Stimulated activated CD4-positive, alpha-beta T cell treated with anti-CD3 and anti-CD28 coated beads, Interleukin-2, amount 100 ng/mL, for 4 hours (primary cell): ENCODE measurements around the gene SRRM4.
"Not testable (repeated sequence)": the region's sequence is repeated elsewhere in the genome, so short reads cannot be mapped to it uniquely, and the experiment has no call there.

ENCODE experiments used
- DNase-seq: peaks from one replicate; pipeline ENCODE4 v3.0.0-alpha.2; 2020; ENCODE audit warnings: low read depth

SRRM4 gene

DNA sequence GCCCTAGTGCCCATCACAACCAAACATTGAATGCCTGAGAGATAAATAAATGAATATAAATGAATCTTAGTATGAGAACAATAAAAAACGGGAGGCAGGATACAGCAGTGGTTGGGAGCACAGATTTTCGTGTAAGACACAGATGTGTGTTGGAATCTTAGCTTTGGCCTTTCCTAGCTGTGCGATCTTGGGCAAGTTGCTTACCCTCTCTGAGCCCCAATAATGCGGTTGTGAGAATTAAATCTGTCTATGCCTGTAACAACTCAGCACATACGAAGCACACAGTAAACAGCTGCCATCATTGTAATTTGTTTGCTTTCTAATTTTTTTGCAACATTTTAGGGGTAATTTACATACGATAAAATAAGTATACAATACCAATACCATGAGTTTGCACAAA is 89.8 kb downstream of the SRRM4 start:
- no peak for DNase-seq

DNA sequence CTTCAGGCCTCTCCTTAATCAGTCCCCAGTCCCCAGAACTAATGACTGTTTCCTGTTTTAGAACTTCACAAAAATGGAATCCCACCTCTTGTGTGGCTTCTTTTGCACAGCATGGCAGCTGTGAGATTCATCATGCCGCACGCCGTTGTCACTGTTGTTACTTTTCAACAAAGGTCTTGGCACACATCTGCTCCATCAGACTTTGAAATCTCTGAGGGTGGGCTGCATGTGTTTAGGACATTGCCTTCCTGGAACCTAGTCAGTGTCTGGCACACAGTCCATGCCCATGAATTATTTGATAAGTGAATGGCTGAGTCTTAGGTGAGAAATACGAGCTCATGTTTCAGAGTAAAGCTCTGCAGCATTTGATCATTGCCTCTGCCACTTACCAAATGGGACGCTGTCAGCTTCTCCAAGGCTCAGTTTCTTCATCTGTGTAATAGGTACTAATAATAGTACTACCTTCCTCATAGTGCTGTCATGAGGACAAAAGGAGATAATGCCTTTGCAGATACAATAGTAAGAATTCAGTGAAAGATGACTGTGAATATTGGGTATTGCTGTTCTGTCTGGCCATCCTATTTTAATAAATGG is 90.4 kb downstream of the SRRM4 start:
- DNase-seq = no peak

DNA sequence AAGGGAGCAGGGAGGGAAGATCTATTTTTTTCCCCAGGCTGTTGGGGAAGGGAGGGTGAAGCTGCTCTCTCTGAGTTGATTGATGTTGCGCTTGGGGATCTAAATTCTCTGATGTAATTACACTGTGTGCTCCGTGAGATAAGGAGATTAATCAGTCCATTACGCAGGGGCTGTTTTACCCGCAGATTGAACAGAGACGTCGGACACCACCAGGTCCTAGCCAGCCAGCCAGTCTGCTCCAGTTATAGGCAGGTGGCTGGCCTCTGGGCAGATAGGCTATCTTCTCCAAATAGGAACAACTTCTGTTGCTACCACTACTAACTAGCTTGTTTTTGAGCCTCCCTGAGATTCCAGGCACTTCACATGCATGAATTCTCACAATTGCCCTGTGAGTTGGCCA is 91.1 kb downstream of the SRRM4 start:
- no peak for DNase-seq

DNA sequence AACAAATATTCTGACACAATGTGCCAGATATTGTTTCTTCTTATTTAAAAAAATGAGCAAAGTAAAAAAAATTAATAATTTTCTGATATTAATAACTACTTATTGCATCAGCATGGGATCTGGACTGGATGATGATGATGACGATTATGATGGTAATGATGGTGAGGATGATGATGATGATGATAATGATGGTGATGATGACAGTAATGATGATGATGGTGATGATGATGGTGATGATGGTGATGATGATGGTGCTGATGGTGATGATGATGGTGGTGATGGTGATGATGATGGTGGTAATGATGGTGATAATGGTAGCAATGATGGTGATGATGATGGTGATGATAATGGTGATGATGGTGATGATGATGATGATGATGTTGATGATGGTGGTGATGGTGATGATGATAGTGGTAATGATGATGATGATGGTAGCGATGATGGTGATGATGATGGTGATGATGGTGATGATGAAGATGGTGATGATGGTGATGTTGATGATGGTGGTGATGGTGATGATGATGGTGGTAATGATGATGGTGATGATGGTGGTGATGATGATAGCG is 94.0 kb downstream of the SRRM4 start:
- no peak for DNase-seq

DNA sequence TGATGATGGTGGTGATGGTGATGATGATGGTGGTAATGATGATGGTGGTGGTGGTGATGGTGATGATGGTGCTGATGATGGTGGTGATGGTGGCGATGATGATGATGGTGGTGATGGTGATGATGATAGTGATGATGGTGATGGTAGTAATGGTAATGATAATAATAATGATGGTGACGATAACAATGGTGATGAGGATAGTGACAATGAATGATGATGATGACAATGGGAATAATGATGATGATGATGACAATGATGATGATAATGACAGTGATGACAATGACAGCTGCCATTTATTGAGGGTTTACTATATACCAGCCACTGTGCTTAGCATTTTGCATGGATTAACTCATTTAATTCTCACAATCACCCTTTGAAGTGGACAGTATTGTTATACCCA is 94.6 kb downstream of the SRRM4 start:
- DNase-seq = no peak

DNA sequence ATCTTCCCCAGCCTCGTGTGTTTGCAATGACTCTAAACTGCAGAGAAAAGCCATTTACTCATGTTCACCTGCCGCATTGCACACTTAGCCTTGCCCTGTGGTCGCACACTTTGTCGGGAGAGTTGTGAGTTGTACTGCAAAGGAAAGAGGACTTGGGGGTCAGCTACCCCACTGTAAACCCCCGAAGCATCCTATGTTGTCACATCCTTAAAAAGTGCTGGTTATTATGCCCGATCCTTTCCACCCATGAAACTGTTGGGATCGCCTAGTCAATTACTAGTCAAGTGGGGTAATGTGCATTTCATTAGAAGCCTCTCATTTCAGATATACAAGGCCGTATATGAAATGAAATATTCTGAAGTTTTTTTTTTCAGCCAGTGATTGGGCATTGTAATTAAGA is 98.2 kb downstream of the SRRM4 start:
- DNase-seq = no peak

DNA sequence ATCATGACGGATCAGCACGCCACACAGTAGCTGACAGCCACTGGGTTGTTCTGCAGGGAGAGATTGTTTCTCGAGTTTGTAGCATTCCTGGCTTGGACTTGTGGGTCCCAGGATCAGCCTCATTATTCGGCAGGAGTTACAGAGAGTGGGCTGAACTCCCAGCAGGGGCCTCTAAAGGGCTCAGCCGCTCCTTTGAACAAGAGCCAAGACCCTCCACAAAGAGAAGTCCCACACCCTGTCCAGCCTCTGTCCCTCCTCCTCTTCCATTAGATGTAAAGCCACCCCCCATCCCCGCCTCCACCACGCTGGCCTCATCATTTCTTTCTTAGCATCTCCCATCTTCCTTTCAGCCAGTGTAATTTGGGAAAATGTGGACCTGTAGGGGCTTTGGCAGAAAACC is 100.7 kb downstream of the SRRM4 start:
- DNase-seq = no peak

DNA sequence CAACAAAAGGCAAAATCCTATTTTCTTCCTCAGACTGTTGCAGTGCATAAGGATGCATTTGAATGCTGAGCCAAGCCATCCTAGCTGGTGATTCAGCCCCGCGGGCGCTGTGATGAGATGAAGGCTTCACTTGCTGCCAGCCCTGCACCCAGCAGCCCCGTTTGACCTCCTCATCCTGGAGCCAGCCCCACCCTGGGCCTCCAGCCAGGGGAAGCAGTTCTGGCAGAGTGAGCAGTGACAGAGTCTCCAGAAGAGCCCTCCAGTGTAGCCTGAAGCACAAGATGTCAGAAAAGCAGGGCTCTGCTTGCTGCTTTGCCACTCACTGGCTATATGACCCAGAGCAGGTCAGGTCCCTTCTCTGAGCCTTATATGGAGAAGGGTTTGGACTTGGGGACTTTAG is 101.2 kb downstream of the SRRM4 start:
- no peak for DNase-seq

DNA sequence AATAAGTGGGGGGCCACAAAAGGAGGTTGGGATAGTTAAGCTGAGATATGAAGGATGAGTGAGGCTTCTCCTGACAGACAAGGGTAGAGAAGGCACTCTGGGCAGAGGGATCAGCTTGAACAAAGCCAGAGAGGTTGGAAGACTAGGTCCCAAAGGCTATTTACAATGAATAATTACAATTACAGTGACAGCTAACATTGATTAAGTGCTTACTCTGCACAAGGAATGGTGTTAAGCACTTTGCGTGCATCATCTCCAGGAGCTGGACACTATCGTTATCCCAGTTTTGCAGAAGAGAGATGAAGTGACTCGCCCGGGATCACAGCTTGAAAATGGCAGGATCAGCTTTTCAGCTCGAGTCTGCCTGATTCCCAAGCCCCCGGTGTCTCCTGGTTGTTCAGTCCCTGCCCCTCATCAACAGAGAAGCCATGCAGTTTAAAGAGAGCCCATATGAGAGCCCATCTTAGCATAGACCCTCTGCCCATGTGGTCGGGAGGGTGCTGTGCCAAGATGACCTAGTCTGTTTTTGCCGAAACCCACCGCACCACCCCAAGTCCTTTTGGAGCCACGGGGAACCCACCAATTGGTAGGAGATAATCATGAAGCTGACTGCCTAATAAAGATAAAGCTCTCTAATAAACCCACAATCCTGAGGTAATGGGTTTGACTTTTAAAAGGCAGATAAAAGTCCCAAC is 107.5 kb downstream of the SRRM4 start:
- DNase-seq = no peak

DNA sequence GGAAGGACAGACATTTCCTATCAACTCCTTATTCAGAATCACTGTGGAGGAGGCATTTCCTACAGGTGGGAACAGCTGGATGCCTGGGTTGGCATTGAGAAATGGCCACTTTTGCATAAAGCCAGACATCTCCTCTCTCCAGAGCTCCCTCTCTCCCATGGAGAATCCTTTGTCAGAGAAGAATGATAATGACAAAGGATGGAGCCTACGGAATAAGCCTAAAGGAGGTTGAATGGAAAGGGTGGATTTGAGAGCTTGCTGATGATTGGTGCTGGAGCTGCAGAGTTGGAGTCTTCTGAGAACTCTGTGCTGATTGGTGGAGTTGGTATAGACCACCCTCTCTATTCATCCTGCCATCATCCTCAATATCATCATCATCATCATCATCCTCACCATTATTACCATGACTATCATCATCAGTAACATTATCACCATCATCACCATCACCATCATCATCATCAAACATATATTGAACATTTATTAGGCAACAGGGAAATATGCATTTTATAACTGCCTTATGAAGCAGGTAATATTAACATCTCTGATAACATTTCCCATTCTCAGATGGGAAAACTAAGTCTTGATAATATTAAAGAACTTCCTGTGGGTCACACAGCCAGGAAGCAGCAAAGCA is 108.2 kb downstream of the SRRM4 start:
- DNase-seq = no peak

DNA sequence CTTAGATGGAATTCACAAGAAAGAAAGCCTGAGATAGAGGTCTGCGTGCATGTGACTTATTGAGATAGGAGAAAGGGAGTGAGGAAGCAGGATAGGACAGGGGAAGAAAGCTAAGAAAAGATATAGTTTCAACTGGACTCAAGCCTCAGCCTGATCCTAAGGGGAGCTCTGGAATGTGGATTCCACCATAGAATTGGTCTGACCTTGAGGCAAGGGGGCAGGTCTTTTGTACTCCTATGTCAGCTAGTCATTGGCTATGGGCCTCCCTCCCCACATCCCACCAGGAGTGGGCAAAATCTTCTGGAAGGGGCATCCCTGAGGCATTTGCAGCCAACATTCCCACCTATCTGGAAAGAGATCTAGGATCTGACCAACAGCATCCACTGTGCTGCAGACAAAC is 108.9 kb downstream of the SRRM4 start:
- no peak for DNase-seq

DNA sequence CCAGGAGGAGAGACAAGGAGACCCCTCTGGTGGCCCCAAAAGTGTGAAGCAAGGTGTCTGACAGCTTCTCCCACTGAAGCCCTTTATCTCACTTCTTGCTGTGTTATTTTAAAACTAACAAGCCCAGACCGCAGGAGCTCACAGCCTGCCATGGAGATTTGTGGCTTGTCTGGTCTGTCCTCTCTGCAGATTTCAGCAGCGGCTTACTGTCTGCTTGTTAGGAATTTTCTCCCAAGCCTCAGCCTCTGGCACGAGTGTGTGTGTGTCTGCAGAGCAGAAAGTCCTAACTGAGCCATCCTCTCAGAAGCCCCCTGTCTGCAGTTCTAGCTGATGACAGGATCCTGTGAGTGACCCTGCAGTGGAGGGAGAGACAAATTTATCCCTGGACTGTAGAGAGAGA is 109.5 kb downstream of the SRRM4 start:
- no peak for DNase-seq

DNA sequence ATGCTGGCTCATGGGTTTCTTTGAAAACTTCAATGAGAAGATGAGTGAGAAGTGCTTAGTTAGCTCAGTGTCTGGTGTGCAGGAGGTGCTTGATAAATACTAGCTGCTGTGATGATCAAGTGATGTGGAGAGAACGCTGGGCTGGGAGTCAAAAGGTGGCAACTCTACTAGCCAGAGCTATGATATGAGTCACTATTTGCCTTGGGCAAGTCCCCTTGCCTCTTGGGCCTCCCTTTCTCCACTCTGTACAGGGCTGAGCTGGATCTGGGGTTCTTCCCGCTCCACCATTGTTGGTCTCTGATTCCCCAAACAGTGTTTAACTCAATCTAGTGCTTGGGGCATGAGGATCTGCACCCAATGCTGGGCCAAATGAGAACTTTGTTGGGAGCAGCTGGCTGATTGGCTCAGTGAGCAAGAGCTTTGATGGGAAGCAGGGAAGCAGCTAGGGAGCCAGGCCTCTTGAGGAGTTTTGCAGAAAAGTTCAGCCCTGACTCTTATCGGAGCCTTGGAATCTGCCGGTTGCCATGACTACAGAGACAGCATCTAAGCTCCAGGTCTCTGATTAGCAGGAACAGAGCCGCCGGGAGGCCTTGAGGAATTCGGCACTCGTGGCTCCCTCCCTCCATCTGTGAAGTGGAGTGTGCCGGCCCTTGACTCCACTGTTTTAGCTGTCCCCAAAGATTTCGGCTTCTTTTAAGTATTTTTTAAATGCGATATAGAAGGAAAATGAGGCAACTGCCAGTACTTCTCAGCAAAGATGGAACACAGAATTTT is 115.3 kb downstream of the SRRM4 start:
- DNase-seq = no peak

DNA sequence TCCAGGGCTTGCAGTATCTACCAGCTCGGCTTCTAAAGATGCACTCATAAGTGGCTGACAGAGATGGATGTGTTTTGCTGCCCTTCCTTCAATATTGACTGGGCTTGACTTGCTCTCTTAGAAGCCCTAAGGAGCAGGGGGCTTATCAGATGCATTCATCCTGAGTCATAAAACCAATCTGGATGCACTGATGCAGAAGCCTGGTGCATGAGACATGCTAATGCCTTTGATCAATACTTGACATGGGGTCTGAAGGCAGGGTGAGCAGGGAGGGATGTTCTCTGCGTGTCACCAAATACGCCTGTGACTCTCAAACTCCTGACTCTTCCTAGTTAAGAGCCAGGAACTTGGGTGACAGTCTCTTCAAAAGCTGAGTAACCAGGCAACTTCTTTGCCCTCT is 119.6 kb downstream of the SRRM4 start:
- DNase-seq = no peak

DNA sequence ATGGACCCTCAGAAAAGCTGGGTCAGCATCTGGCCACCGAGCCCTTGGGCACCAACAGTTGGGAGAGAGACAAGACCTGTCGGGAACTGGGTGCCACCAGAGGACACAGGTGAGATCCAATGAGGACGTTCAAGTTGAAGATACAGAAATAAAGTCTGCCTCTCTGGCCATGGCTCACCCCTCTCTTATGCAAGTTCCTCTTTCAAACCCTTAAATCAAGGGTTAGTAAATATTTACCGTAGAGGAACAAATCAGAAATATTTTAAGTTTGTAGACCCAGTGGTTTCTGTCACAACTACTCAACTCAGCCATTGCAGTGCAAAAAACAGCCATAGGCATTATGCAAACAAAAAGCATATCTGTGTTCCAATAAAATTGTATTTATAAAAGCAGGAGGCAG is 120.9 kb downstream of the SRRM4 start:
- DNase-seq = no peak

DNA sequence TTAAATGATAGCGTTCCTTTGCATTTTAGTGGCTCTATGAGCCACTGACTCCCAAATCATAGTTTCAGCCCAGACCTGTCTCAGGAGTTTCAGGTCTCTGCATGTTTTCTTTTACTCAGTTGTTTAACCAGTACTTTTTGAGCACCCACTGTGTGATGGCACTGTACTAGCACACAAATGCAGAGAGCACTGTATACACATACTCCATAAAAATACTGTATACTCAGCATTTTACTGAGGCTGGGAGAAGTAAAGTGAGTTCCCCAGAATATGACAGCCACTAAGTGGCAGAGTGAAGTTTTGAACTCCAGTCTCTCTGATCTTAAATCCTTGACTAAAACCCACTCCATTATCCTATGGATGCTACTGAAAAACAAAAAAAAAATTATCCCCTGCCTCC is 121.4 kb downstream of the SRRM4 start:
- no peak for DNase-seq

DNA sequence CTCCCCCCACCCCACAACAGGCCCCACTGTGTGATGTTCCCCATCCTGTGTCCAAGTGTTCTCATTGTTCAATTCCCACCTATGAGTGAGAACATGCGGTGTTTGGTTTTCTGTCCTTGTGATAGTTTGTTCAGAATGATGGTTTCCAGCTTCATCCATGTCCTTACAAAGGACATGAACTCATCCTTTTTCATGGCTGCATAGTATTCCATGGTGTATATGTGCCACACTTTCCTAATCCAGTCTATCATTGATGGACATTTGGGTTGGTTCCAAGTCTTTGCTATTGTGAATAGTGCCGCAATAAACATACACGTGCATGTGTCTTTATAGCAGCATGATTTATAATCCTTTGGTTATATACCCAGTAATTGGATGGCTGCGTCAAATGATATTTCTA is 123.6 kb downstream of the SRRM4 start:
- not testable (repeated sequence) for DNase-seq

DNA sequence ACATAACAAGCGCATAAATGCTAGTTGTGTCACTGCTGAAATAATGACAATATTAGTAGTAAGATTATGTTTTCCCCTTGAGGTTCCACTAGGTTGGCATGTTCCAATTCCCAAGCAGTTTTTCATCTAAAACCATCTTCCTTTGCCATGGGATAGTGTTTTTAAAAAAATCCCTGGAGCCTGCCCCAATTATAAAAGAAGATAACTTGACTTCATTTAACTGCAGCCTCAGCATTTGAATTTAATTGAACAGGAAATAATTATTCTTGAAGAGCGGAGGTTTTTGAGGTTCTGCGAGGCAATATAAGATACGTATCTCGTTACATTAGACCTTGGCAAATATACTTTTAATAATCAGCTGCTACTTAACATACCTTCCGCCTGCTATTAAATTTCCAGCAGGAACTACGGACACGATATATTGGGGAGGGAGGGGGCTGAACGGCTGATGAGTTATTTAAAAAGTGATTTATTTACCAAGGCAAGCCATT is 132.2 kb downstream of the SRRM4 start:
- no peak for DNase-seq

DNA sequence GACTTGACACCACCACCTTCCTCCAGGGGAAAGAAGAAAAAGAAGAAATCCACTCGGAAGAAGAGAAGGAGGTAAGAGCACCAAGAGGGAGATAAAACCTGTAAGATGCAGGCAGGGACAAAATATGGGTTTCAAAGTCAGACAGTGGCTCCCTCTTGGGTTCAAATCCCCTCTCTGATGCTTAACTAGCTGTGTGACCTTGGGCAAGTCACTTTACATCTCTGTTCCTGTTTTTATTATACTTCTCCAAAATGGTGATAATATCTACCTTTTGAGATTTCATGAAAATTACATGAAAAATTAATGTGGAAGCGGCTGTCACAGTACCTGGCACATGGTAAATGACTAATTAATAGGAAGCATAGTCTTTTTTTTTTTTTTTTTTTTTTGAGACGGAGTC is 133.0 kb downstream of the SRRM4 start:
- DNase-seq = no peak

DNA sequence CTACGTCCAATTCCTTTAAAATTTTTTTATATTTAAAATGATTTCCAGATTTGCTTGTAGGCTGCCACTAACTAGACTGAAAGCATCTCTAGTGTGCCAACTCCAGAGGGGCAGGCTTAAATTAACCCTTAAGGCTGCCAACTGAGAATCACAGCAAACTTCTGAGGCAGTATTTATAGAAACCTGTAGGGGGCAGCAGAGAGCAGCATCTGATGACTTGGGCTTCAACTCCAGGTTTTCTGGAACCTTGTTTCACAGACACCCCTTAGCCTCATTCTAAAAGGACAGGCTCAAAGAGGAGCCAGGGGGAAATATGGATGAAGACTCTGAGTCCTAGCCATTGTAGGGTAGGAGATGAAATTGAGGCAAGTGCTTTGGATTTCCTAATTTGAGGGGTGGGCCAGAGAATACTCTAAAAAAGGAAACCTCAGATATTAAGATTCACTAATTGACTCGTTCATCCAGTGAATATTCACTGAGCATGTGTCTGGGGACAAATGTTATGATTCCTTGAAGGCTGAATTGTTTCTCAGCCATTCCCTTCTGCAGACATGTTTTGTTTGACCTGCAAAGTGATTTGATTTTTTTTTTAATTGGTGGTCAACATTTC is 134.1 kb downstream of the SRRM4 start:
- DNase-seq = no peak

DNA sequence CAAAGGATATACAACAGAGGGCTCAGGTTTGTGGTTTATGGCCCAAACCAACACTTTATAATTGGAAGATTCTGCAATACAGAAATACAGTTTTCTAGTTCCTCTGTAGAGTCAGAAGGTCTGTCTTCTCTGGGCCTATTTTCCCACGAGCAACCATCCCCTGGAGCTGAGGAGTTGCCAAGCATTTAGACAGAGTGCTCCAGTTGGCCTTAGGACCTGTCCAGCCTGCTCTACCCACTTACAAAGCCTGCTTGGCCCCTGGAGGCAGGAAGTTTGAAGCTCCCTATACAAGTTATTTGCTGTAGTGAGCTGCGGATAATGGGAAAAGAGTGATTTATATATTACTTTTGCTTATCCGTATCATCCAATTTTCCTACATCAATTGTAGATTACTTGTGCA is 136.6 kb downstream of the SRRM4 start:
- DNase-seq = no peak

DNA sequence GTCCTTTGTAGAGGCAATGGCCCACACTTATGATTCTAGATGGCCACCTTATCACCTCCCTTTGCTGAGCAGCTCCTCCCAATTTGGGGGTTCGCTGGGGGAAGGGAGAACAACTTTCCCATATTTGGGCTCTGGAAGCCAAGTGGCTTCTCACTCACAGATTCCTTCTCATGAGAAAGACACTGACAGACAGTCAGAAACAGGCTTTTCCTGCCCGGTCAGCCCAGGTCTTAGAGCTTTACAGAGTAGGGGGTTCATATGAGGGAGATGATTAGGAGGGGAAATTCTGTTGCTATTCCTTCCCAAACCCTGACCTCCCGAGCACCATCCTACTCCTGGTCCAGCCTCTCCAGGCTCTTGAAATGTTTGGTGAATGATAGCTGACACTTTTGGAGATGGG is 137.3 kb downstream of the SRRM4 start:
- no peak for DNase-seq
